LNCAP (cell line): ENCODE results near the gene KIAA0753.

Source experiments
- TF ChIP-seq, protein P1 (sequence below): fragments of 450-650 bp; IDR thresholded peaks from 2 replicates; pipeline ENCODE4 v1.5.1; 2017; ENCODE audit warnings: mild to moderate bottlenecking

KIAA0753 gene

DNA sequence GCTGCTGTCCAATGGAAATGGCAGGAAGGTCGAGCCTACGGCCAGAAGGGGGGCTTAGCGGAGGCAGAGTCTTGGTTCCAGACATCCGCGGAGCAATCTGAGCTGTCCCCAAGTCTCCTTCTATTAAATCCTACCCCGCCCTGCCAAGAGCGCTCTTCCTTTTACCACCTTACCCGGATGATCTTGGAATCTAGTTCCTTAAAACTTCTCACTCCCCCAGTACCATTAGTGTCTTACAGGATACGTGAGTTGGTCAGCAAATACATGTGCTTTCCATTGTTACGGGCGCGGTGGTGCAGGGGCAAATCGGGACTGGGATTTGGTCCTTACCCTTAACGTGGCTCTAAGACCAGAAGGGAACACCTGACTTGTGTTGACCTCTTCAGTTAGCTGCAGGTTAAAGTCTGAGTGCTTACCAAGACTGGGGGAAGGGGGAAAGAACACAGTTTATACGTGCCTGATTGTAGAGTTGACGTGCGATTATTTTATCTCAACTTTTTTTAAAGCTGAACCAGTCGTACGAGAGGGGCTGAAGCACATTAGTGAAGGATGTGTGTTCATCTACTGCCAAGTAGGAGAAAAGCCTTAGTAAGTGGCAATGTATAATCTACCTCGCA, 844 bp upstream of the KIAA0753 start:
- TF ChIP-seq, protein P1, sequence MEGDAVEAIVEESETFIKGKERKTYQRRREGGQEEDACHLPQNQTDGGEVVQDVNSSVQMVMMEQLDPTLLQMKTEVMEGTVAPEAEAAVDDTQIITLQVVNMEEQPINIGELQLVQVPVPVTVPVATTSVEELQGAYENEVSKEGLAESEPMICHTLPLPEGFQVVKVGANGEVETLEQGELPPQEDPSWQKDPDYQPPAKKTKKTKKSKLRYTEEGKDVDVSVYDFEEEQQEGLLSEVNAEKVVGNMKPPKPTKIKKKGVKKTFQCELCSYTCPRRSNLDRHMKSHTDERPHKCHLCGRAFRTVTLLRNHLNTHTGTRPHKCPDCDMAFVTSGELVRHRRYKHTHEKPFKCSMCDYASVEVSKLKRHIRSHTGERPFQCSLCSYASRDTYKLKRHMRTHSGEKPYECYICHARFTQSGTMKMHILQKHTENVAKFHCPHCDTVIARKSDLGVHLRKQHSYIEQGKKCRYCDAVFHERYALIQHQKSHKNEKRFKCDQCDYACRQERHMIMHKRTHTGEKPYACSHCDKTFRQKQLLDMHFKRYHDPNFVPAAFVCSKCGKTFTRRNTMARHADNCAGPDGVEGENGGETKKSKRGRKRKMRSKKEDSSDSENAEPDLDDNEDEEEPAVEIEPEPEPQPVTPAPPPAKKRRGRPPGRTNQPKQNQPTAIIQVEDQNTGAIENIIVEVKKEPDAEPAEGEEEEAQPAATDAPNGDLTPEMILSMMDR, result no peak

DNA sequence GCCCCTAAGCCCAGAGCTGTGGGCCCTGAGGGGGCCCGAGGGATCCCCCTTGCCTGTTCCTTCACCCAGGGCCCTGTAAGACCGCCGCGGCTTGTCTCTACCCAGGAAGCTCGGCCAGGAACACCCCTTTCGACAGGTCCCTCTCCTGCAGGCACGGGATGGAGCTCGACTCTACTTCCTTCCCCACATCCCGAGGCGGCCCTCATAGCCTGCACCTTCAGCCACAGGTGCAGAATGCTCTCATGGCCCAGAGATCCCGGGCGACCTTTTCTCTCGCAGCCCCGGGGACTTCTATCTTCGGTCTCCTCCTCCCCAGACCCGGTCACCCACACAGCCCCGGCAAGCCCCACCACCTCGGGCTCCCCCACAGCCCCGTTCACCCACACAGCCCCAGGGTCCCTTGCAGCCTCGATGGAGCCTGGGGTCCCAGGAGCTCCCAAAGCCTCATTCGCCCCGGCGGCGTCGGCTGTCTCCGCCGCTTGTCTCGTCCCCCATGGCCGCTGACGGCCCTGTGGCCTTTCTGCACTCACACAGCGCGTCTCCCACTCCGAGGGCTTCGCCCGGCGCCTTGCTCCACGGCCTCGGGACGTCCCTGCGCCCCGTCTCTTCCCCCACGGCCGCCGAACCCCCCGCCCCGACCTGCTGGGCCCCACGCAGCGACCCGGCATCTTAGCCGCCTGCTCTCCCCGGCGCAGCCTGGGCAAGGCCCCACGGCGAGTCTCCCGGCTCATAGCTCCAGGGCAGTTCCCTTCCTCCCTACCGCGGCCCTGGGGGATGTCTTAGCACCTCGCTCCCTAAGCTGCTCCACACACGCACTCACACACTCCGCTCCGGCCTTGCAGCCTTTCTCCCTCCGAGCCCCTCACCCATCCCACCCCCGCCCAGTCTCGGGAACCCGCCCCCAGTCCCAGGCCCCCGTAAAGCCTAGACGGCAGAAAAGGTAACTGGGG, 650 bp downstream of the KIAA0753 start:
- TF ChIP-seq, protein P1, result no peak

DNA sequence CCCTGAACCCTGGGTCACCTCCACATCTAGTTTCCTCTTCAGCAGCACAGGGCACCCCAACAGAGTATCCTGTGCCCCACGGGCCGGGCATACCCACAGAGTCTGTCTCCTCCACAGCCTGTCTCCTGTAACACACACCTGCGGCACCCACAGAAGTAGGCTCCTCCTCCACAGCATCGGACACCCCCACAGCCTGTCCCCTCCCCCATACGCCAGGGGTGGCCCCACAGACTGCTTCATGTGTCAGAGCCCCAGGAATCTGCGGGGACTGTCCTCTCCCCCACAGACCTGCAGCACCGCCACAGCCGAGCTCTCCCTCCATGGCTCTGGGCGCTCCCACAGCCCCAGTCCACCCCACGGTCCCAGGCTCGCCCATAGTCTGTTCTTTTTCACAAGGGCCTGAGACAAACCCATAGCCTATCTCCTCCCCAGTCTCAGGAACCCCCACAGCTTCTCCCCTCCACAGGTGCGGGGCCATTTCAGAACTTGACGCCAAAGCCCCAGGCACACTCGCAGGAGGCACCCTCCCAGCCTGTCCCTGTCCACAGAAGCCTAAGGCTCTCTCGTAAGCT, 1.4 kb downstream of the KIAA0753 start:
- TF ChIP-seq, protein P1, result no peak

DNA sequence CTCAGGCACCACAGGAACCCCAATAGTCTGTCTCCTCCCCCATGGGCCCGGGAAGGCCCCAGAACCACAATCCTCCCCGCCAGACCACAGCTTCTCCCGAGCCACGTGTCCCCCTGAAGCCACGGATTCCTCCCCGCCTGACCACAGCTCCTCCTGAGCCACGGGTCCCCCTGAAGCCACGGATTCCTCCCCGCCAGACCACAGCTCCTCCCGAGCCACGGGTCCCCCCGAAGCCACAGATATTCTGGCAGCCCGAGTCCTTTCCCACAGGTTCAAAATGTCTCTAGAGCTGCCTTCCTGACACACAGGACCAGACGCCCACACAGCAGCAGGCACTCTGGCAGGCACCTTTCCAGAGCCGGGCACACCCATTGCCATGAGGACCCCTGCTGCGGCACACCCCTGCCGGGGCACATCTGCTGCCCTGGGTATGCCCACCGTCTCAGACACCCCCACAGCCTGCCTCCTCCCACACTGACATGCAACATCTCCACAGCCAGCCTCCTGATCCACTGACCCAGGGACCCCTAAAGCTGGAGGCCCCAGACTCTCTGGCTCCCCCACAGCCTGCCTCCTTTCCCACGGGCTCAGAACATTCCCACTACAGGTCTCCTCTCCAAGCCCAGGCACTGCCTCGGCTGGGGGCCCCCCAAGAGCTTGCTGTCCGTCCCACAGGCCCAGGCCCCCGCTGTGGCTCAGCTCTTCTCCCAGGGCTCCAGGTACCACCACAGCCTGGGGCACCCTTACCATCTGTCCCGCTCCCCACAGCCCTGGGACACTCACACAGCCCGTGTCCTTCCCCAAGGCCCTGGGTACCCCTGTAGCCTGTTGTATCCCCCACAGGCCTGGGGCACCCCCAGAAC, 2.2 kb downstream of the KIAA0753 start:
- TF ChIP-seq, protein P1, result no peak

GRCh38 chr17:6637458-6637840, 3.1 kb downstream of the KIAA0753 start:
- TF ChIP-seq, protein P1, result no peak

- TF ChIP-seq, protein P1, result no peak
These were observed 3.7 kb downstream of the KIAA0753 start for GRCh38 chr17:6636616-6637457.
